GM21381 (cell line): ENCODE results near the gene WDFY4.
A peak's percentile ranks its signal among the peaks of the same experiment; 100 is the strongest.

ENCODE experiments used
- ATAC-seq: cut with Tn5 transposase; IDR thresholded peaks from one replicate; pipeline ENCODE4 v1.9.1; 2021; ENCODE audit warnings: mild to moderate bottlenecking, moderate library complexity; ENCODE audit not compliant: unreplicated experiment

The WDFY4 gene

DNA sequence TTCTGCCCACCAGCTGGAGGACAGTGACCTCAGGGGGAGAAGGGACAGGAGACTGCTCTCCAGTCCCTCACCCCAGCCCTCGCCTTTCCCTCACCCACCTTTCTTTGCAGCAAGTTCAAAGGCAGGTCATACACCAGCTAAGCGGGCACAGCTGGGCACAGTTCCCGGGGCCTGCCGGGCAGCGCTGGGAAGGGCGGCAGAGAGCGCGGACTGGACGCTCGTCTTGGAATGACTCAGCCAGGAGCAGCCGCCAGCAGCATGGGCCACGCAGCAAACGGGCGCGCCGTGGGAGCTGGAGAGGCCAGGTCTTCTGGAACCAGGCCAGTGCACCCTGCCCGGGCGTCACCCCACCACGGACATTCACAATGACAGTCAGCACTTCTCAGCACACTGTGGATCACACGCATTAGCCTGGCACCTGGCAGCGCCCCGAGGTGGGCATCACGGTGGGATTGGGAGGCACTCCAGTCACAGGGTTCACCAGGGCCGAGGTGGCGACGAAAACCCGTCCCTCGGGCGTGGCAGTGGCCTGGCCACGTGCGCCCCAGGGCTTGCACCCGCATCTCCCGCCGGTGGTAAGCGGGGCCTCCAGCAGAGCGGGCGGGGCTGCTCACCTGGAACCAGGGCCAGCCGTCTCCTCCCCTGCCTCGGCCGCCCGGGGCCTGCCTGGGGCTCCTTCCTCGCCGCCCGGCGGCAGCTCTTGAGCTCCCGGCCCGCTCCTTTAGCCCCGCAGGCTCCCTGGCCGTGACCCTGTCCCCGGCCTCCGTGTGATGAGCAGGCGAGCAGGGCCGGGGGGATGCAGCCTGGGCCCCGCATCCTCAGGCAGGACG is 29.0 kb upstream of the WDFY4 start:
- peak; percentile 23 for ATAC-seq

DNA sequence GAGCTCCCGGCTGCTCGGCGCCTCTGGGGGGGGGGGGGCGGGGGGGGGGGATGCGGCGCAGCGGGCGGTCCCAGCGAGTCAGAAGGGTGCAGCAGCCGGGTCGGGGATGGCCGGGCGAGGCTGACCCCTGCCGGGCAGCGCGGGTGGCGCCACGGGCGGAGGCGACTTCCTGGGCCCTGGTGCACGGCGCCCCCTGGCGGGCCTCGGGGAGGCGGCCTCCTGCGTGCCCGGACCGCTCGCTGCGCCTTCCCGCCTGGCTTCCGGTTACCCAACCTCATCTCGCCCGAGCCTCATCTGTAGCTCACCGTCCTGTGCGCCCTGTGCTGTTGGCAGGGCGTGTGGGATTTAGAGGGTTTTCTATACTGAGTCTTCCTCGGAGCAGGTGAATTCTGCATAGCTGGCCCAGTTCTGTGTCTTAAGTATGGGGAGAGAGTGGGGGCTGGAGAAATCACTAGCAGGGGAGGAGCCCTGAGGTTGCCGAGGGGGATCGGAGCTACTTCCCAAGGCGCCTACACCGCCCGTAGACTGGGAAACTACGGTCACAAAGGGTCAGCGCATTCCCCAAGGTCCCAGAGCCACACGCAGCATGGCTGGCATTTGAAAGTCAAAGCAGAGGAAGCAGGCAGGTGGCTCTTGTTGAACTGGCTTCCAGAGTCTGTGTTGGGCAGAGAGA is 28.3 kb upstream of the WDFY4 start:
- ATAC-seq = peak; percentile 87

DNA sequence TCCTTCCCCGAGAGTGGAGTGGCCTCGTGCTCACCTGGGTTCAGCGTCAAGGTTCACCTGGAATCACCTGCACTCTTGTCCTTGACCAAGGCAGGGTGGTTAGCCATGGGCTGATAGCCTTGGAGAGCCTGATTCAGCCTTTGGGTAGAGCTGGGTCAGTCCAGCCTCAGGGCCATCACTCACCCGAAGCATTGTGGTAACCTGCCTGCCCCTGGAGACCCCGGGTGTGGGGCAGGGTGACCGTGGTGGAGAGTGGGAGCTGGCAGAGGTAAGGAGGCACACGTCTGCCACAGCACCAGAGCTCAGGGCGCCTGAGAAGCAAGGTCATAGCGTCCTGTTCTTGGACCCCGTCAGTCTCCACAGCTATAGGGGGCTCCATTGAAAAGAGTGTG is 27.8 kb upstream of the WDFY4 start:
- no peak for ATAC-seq

DNA sequence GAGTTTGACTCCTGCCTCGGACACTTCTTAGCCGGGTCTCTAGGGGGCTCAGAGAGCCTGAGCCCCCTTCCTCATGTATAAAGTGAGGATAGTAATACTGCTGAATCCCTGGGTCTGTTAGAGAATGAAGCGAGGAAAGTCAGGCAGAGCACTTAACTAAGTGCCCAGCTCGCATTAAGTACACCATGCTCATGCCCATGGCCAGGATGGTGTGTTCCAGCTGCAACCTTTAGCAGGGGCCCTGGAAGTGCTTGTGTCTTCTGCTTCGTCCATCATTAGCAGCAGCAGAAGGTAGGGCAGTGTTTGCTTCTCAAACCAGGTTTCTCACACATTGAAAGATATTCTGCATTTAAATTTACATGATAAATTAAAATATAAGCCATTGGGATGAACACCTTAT is 27.3 kb upstream of the WDFY4 start:
- ATAC-seq = no peak

DNA sequence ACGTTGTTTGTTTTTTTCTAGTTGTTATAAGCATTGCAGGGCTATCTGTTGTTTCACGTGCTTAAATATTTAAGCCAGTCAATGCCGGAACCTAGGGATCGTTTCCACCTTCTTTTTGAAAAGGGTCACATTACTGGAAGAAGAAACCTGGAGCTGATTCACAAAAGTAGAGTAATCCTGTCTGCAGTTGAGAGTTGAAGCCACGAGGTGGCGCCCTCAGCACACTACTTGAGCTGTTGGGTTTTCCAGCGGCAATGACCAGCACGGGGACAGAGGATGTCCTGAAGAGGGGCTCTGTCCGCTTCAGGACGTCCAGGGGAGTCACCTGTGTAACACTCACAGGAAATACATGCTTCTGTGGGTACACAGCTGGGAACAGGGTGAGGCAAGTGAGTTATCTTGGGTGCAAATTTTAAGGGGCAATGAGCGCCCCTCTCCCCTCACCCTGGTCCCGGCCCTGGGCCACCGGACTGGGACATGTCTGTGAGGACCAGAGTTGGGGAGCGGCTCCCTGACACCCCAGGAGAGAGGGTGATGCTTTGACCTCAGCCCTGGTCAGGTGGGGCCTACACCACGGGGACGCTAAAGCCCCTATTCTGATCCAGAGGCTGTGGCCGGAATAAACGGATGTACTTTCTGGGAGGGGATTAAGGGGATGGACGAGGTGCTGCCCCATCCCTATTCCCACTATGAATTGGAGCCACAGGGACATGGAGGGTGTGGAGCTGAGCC is 26.3 kb upstream of the WDFY4 start:
- ATAC-seq = no peak

DNA sequence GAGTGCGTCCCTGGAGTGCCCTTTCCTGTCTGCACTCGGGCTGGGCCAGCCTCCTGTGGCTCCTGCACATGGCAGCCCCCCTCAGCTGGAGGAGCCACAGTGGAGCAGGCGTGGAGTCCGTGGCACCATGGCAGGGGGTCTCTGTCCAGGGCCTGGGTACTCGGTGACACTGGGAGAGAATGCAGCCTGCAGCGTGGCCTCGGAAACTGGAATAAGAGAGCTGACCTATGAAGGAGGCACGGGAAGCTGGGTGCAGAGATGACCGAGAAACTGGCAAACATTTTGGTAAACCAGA is 25.8 kb upstream of the WDFY4 start:
- ATAC-seq = no peak

DNA sequence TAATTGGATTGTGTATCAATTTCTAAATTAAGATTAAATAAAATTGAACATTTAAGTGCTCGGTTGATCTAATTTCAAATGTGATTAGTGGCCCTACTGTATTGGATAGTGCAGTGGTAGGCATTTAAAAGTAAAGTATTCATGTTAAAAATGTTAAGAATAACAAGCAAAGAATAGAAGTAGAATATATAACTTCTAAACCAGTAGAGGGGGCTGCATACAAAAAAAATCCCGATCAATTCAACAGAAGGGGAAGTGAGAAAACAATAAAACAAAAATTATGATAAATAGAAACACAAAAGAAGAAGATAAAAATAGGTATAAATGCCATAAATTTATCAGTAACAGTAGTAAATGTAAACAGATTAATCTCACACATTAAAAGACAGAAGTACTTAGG is 24.9 kb upstream of the WDFY4 start:
- ATAC-seq = no peak

DNA sequence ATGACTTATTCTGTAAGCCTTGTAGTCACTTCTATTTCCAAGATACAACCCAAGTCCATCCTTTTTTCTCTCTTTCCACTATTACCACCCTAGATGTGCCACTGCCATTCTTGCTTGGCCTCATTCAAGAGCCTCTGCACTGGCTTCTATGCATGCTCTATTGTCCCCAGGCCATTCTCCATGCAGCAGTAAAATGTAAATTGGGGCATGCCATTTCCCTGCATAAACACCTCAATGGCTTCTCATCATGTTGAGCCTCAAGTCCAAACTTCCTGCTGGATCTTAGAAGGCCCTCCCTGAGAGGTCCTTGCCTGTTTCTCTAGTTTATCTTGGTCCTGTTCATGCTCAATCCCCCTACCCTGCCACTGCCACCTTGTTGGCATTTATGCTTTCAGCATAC is 23.2 kb upstream of the WDFY4 start:
- no peak for ATAC-seq

DNA sequence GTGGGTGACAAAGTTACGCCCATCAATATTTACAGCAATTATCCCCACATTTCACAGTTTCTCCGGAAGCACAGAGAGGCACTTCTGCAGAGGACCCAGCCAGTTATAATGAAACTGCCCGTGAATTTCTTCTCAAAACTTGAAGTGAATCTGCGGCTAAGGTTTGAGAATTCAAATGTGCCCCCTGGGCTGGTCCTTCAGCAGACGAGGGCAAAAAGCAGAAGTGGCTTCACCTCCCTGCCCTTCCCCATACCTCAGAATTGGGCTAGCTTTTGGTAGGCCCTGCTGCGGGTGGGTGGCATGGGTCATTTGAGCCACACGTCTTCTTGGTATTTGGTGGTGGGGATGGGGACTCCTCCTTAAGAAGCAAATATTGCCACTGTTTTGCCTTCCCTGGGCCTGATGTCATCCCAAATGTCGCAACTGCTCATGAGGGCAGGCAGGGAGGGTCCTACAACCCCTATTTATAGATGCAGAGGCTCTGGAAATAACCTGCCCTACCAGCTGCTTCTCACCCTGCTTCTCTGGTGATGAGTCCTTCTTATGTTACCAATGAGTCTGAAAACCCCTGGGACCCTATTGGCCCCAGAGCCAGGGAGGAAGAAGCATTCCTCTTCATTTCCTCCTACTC is 16.6 kb upstream of the WDFY4 start:
- ATAC-seq = peak; percentile 36

DNA sequence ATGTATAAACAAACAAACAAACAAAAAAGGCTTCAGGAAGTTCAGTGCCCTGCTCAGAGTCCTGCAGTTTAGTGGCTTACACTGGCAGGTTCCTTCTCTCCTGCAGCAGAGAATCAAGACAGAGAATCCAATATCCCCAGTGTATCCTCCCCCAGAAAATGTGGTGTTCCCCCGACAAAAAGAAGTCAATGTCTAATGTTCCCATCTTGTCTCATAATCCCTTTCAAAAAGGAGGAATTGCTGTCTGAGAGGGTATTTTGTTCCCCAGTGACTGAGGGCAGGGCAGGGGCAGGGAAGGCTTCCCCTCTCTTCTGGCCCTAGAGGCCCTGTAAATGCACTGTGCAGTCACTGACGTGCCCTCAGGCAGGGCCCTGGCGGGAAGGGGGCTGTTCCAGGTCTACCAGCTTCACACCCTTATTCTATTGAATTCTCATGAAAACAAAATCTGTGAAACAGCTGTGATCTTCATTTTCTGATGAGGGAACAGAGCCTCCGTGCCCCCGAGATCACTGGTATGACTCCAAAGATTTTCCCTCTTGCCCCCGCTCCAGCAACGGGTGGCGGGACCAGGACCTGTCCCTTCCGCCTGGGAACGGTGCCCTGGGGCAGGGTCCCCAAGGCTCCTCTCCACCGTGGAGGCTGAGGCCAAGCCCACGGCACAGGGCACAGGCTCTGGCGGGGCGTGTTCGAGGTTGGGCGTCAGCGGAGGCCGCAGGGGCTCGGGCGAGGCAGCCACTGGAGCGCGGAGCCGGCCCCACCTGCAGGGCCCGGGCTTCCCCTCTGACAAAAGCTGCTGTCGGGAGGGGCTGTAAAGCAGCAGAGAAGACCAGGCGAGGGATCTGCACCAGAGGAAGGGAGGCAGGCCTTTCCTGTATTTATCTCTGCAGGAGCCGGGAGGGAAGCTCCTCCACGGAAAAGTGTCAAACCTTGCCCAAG is 13.4 kb upstream of the WDFY4 start:
- peak; percentile 53 for ATAC-seq

DNA sequence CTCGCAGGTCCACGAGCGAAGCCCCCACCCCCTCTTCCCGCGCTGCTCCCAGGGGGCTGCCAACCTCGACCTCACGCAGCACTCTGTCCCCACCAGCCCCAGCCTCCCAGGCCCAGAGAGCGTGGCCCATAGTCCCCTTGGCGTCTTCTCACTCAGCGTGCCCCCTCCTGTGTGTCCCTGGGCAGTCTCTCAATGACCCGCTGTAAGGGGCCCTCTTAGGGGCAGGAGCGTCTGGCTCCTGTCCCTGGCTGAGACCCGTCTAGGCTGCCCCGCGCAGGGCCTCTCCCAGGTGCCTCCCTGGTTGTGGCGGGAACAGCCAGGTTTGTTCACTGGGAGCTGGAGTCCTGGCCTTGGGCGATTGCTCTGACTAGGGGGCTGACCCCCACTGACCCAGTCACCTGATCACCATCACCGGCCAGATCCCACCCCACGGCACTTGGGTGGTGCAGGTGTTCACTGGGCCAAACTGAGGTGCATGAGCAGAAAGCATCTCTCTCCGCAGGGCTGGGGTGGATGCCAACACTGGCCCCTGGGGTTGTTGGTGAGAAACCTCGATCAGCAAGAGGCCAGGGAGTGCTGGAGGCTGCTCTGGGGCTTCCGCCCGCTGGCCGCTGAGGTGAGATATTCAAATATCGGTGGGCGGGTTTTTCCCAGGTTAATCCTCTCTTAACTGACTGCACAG is 12.6 kb upstream of the WDFY4 start:
- peak; percentile 46 for ATAC-seq

DNA sequence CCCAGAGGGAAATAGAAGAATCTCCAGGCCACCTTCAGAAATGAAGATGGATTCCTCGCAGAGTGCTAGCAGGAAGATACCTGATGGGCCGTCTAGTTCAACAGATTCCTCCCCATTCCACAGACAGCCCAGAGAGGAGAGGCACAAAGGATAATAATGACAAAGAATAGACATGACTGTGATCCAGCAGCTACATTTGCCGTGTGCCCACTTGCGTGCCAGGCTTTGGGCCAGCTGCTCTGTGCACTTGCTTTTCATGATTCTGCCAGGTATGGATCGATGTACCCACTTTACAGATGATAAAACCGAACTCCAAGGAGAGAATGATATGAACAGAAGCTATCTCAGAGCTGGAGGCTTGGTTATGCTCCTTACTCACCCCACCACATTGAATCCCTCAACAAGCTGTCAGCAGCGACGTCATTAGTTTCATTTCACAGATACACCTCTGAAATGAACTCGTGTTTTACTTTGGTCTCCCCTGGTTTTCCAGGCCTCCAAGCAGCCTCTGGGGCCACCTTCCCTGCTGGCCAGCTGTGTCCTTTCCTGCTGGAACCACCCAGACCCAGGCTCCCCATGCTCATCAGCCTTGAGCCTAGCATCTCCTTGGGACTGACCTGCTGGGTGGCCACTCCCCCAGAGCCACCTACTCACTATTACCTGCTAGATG is 11.9 kb upstream of the WDFY4 start:
- no peak for ATAC-seq

DNA sequence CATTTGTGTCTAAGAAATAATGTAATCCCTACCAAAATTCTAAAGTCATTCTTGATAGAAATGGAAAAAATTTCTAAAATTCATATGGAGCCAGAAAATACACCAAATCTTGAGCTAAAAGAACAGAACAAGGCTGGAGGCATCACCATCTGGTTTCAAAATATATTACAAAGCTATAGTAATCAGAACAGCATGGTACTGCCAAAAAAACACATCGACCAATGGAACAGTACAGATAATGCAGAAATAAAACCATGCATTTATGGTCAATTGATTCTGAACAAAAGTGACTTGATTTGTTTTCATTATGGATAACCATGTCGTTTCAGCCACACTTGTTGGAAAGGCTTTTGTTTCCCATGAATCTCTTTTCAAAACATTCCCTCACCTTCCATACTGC is 7.0 kb upstream of the WDFY4 start:
- ATAC-seq = no peak

DNA sequence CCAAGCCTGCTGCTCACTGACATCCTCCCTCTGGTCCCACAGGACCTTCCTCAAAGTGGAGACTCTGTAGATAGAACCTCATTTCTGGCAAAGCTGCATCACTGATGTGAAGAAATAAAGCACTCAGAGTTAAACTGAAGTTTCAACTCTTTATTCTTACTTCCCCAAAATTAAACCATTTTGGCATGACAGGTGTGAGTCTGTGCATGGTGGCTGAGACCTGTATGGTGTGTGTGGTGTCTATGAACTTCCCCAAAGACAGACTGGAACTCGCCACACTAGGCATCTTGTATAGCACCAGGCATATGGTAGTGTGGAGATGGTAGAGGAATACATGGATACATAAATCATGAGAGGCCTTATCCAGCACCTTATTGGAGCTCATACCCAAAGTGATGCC is 6.6 kb upstream of the WDFY4 start:
- ATAC-seq = peak; percentile 51

DNA sequence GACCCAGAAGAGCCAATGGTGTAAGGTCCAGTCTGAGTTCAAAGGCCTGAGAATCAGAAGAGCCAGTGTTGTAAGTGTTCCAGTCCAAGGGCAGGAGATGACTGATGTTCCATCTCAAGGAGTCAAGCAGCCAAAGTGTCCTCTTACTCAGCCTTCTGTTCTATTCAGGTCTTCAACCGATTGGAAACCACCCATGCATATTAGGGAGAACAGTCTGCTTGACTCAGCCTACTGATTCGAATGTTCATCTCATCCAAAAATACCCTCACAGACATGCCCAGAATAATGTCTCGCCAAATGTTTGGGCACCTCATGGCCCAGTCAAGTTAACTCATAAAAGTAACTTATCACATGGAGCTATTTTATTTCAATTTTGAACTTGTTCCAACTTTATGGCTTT is 2.9 kb upstream of the WDFY4 start:
- ATAC-seq = no peak

DNA sequence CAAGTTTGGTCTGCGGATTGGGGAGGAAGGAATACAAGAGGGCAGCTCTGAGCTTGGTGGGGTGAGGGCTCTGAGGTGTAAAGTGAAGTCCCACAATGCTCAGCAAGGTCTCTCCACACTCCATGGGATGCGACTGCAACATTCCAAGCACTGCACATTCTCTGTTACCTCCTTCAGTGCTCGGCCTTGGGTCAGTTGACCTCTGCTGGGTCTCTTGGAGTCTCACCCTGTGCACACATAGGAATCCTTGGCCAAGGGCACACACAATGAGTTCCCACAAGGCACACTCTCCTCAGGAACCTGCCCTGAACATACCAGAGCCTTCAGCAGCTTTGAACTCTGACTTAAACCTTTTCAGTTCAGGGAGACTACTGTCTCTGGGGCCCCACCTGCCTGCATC is 2.4 kb upstream of the WDFY4 start:
- no peak for ATAC-seq

DNA sequence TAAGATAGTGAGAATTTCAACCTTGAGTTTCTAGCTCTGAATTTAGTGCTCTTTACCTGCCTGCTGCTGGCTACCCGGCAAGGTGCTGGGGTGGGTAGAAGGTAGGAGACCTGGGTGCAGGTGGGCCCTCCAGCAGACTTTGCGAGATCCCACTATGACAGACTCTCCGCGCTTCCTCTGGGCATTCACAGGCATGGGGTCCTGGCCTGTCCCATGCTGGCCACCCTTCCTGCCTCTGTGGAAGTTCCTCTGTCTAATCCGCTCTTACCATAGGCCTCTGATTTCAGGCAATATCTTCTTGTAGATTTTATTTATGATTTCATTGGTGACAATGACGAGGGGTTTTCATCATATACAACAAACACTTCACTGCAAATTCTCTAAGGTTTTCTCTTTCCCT is 1.2 kb upstream of the WDFY4 start:
- no peak for ATAC-seq

DNA sequence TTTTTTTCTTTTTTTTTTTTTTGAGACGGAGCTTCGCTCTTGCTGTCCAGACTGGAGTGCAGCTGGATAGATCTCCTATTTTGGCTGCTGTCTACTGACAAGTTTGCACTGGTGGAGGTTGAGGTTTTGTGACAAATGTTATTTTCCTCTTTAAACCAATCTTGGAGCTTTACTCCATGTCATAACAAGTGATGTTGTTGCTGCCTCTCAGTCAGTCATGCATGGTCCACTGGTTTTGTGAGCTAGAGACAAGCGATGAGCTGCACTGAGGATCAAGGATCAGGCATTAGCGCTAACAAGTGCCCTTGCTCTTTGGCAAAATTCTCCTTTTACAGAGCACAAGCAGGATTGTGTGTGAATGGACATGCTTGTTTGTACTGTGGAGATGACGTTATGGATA is 805 bp upstream of the WDFY4 start:
- ATAC-seq = no peak

DNA sequence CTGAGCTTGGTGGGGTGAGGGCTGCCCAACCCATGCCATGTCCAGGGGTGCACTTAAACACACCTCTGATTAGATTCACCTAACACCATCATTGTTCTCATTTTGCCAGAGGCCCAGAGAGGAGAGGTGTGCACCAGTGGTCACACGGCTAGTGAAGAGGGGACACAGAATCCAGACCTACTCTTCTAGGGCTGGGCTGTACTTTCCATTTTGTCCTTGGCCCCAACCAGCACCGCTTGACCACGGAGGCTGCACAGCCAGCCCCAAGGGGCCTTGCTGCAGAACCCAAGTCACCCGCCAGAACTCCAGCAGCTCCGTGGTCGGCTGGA is 246 bp upstream of the WDFY4 start:
- no peak for ATAC-seq

DNA sequence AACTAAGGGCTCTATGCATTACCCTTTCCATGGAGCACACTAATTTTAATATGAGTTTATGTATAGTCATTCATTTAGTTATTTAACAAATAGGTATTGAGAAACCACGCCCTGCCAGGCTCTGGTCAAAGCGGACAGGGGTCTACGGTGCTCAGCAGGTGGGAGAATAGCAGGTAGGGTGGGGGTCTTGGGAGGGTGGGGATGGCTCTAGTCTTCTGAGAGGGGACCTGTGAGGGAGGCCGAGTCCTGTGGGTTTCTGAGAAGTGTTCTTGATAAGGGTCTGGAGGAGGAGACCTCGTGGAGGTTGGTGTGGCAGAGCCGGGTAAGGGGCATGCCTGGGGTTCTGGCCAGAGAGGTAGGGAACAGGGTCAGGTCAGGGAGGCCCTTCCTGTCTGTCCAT is 1.1 kb downstream of the WDFY4 start:
- ATAC-seq = no peak
